ENCODE data around the gene HNMT.
"Not testable (repeated sequence)": the region's sequence is repeated elsewhere in the genome, so short reads cannot be mapped to it uniquely, and the experiment has no call there.

Gene HNMT

DNA sequence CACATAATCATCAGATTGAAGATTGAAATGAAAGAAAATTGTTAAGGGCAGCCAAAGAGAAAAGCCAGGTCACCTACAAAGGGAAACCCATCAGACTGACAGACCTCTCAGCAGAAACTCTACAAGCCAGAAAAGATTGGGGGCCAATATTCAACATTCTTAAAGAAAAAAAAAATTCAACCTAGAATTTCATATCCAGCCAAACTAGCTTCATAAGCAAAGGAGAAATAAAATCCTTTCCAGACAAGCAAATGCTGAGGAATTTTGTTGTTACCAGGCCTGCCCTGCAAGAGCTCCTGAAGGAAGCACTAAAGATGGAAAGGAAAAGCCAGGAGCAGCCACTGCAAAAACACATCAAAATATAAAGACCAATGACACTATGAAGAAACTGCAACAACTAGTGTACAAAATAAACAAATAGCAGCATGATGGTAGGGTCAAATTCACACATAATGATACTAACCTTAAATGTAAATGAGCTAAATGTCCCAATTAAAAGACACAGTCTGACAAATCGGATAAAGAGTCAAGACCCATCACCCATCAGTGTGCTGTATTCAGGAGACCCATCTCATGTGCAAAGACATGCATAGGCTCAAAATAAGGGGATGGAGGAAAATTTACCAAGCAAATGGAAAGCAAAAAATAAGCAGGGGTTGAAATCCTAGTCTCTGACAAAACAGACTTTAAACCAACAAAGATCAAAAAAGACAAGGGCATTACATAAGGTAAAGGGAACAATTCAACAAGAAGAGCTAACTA lies 29.6 kb downstream of the HNMT start:
- H3K27me3 ChIP-seq (ENCODE audit: control insufficient read depth in 1 of 2, insufficient read depth in 2 of 2, low read length in 2 of 2); H3K9me3 ChIP-seq (ENCODE audit: control insufficient read depth in 2 of 2, low read length in 2 of 2); H3K27ac ChIP-seq (ENCODE audit: low read length); H3K9ac ChIP-seq (ENCODE audit: low read length in 2 of 2); H3K4me1 ChIP-seq (ENCODE audit: control insufficient read depth, insufficient read depth, low read length); H3K4me3 ChIP-seq (ENCODE audit: low read length in 2 of 2): not testable (repeated sequence)
- peaks cover 10 to 12% of the 10 kb centered on the region in 2 donors for H3K36me3 ChIP-seq (ENCODE audit: control insufficient read depth in 2 of 2, insufficient read depth in 2 of 2, low read length in 2 of 2)

DNA sequence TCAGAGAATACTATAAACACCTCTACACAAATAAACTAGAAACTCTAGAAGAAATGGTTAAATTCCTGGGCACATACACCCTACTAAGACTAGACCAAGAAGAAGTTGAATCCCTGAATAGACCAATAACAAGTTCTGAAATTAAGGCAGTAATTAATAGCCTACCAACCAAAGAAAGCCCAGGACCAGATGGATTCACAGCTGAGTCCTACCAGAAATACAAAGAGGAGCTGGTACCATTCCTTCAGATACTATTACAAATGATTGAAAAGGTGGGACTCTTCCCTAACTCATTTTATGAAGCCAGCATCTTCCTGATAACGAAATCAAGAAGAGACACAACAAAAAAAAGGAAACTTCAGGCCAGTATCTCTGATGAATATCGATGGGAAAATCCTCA lies 31.1 kb downstream of the HNMT start:
- H3K4me1 ChIP-seq (ENCODE audit: control insufficient read depth, insufficient read depth, low read length); H3K36me3 ChIP-seq (ENCODE audit: control insufficient read depth in 2 of 2, insufficient read depth in 2 of 2, low read length in 2 of 2); H3K4me3 ChIP-seq (ENCODE audit: low read length in 2 of 2); H3K9me3 ChIP-seq (ENCODE audit: control insufficient read depth in 2 of 2, low read length in 2 of 2); H3K27ac ChIP-seq (ENCODE audit: low read length); H3K27me3 ChIP-seq (ENCODE audit: control insufficient read depth in 1 of 2, insufficient read depth in 2 of 2, low read length in 2 of 2); H3K9ac ChIP-seq (ENCODE audit: low read length in 2 of 2): not testable (repeated sequence)

DNA sequence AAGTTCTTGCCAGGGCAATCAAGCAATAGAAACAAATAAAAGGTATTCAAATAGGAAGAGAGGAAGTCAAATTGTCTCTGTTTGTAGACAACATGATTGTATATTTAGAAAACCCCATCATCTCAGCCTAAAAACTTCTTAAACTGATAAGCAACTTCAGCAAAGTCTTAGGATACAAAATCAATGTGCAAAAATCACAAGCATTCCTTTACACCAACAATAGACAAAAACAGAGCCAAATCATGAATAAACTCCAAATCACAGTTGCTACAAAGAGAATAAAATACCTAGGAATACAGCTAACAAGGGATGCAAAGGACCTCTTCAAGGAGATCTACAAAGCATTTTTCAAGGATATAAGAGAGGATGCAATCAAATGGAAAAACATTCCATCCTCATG lies 31.9 kb downstream of the HNMT start:
- not testable (repeated sequence) for H3K4me3 ChIP-seq (ENCODE audit: low read length in 2 of 2); H3K27ac ChIP-seq (ENCODE audit: low read length); H3K36me3 ChIP-seq (ENCODE audit: control insufficient read depth in 2 of 2, insufficient read depth in 2 of 2, low read length in 2 of 2); H3K9me3 ChIP-seq (ENCODE audit: control insufficient read depth in 2 of 2, low read length in 2 of 2); H3K9ac ChIP-seq (ENCODE audit: low read length in 2 of 2); H3K4me1 ChIP-seq (ENCODE audit: control insufficient read depth, insufficient read depth, low read length); H3K27me3 ChIP-seq (ENCODE audit: control insufficient read depth in 1 of 2, insufficient read depth in 2 of 2, low read length in 2 of 2)

DNA sequence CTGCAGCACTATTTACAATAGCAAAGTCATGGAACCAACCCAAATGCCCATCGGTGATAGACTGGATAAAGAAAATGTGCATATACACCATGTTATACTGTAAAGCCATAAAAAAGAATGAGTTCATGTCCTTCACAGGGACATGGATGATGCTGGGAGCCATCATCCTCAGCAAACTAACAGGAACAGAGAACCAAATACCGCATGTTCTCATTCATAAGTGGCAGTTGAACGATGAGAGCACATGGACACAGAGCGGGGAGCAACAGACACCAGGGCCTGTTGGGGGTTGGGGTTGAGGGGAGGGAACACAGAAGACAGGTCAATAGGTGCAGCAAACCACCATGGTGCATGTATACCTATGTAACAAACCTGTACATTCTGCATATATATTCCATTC lies 33.5 kb downstream of the HNMT start:
- Histone ChIP-seq H3K4me3 (ENCODE audit: low read length in 2 of 2) (no peak overlapping the region), H3K9me3 (ENCODE audit: control insufficient read depth in 2 of 2, low read length in 2 of 2) (no peaks in the 10 kb centered on the region), H3K27ac (ENCODE audit: low read length) (no peak overlapping the region), H3K4me1 (ENCODE audit: control insufficient read depth, insufficient read depth, low read length) (no peaks in the 10 kb centered on the region), H3K36me3 (ENCODE audit: control insufficient read depth in 2 of 2, insufficient read depth in 2 of 2, low read length in 2 of 2) (peaks cover under 1 to 8% of the 10 kb centered on the region in 2 donors), H3K9ac (ENCODE audit: low read length in 2 of 2) (no peak overlapping the region), H3K27me3 (ENCODE audit: control insufficient read depth in 1 of 2, insufficient read depth in 2 of 2, low read length in 2 of 2) (no peaks in the 10 kb centered on the region)

DNA sequence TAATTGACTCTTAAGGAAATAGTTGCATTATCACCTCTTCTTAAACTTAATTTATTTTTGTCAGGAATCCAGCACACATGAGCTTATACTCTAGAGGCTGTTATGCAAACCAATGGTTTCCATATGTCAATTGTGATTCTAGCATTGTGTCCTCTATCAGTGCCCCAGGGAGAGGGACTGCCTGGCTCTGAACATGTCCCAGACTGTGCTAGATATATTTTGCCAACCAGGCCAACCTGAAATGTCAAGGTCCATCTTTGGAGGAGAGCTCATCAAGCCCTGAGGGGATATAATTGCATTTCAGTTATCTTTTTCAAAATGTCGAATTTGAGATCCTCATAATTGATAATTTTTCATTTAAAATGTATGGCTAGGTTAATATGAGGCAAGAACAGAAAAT lies 34.2 kb downstream of the HNMT start:
- no peaks in the 10 kb centered on the region for H3K27me3 ChIP-seq (ENCODE audit: control insufficient read depth in 1 of 2, insufficient read depth in 2 of 2, low read length in 2 of 2)
- peaks cover 0 to 8% of the 10 kb centered on the region in 2 donors for H3K36me3 ChIP-seq (ENCODE audit: control insufficient read depth in 2 of 2, insufficient read depth in 2 of 2, low read length in 2 of 2)
- H3K9me3 ChIP-seq (ENCODE audit: control insufficient read depth in 2 of 2, low read length in 2 of 2), result no peaks in the 10 kb centered on the region
- H3K4me1 ChIP-seq (ENCODE audit: control insufficient read depth, insufficient read depth, low read length), result no peaks in the 10 kb centered on the region
- H3K27ac ChIP-seq (ENCODE audit: low read length), result no peak overlapping the region
- no peak overlapping the region for H3K4me3 ChIP-seq (ENCODE audit: low read length in 2 of 2)
- H3K9ac ChIP-seq (ENCODE audit: low read length in 2 of 2), result no peak overlapping the region

DNA sequence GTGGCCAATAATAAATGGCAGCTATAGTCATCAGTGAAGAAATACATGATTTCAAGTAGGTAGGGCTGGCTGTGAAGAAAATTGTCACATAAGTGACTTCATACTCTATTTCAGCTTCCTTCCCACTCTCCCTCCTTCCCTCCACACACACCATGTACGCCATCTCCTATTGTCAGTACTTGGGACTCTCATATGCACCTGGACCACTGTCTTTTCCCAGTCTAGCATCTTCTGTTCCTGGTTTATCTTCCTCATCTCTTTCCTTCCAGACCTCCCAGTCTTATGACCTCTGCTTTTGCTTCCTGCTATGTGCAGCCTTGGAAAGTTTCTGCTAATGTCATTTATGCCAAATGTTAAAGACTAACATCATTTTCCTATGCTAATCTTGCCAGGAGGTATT lies 35.0 kb downstream of the HNMT start:
- H3K9ac ChIP-seq (ENCODE audit: low read length in 2 of 2), result no peak overlapping the region
- peaks cover 0 to 8% of the 10 kb centered on the region in 2 donors for H3K36me3 ChIP-seq (ENCODE audit: control insufficient read depth in 2 of 2, insufficient read depth in 2 of 2, low read length in 2 of 2)
- no peaks in the 10 kb centered on the region for H3K27me3 ChIP-seq (ENCODE audit: control insufficient read depth in 1 of 2, insufficient read depth in 2 of 2, low read length in 2 of 2)
- H3K9me3 ChIP-seq (ENCODE audit: control insufficient read depth in 2 of 2, low read length in 2 of 2), result no peaks in the 10 kb centered on the region
- no peak overlapping the region for H3K27ac ChIP-seq (ENCODE audit: low read length)
- H3K4me1 ChIP-seq (ENCODE audit: control insufficient read depth, insufficient read depth, low read length), result no peaks in the 10 kb centered on the region
- H3K4me3 ChIP-seq (ENCODE audit: low read length in 2 of 2), result no peak overlapping the region

DNA sequence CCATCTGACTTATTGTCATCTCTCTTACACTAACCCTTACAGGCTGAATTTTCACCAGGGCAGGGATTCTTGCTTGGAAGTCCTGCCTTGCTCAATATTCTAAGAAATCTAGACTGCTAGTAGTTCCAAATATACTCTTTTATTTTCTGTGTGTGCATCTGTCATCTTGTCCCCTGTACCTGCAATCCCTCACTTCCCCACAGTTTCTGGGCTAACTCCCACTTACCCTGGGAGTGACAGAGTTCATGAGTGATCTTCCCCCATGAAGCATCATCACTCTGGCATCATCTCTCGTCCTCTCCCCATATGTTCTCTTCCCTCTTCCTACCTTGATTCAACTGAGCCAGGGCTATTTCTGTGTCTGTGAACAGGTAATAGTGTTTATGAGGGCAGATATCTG lies 35.7 kb downstream of the HNMT start:
- H3K4me1 ChIP-seq (ENCODE audit: control insufficient read depth, insufficient read depth, low read length), result no peaks in the 10 kb centered on the region
- no peak overlapping the region for H3K9ac ChIP-seq (ENCODE audit: low read length in 2 of 2)
- no peak overlapping the region for H3K4me3 ChIP-seq (ENCODE audit: low read length in 2 of 2)
- H3K36me3 ChIP-seq (ENCODE audit: control insufficient read depth in 2 of 2, insufficient read depth in 2 of 2, low read length in 2 of 2), result peaks cover 0 to 9% of the 10 kb centered on the region in 2 donors
- H3K27me3 ChIP-seq (ENCODE audit: control insufficient read depth in 1 of 2, insufficient read depth in 2 of 2, low read length in 2 of 2), result no peaks in the 10 kb centered on the region
- H3K27ac ChIP-seq (ENCODE audit: low read length), result no peak overlapping the region
- no peaks in the 10 kb centered on the region for H3K9me3 ChIP-seq (ENCODE audit: control insufficient read depth in 2 of 2, low read length in 2 of 2)

DNA sequence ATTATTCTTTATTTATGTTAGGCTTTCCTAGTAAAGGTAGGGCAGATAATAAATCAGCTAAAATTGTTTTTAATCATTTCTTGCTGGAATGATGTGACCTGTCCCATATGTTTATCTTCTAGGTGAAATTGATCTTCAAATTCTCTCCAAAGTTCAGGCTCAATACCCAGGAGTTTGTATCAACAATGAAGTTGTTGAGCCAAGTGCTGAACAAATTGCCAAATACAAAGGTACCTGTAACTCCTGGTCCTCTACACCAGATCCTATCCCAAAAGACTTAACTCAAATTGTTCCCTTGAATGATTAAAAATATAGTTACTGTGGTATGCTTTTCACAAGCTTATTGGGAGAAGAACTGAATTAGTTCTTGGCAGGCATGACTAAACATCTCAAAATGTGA lies 36.5 kb downstream of the HNMT start:
- no peaks in the 10 kb centered on the region for H3K9me3 ChIP-seq (ENCODE audit: control insufficient read depth in 2 of 2, low read length in 2 of 2)
- H3K27ac ChIP-seq (ENCODE audit: low read length), result no peak overlapping the region
- no peaks in the 10 kb centered on the region for H3K27me3 ChIP-seq (ENCODE audit: control insufficient read depth in 1 of 2, insufficient read depth in 2 of 2, low read length in 2 of 2)
- H3K9ac ChIP-seq (ENCODE audit: low read length in 2 of 2), result no peak overlapping the region
- H3K36me3 ChIP-seq (ENCODE audit: control insufficient read depth in 2 of 2, insufficient read depth in 2 of 2, low read length in 2 of 2), result peaks cover 0 to 12% of the 10 kb centered on the region in 2 donors
- H3K4me1 ChIP-seq (ENCODE audit: control insufficient read depth, insufficient read depth, low read length), result no peaks in the 10 kb centered on the region
- H3K4me3 ChIP-seq (ENCODE audit: low read length in 2 of 2), result no peak overlapping the region

DNA sequence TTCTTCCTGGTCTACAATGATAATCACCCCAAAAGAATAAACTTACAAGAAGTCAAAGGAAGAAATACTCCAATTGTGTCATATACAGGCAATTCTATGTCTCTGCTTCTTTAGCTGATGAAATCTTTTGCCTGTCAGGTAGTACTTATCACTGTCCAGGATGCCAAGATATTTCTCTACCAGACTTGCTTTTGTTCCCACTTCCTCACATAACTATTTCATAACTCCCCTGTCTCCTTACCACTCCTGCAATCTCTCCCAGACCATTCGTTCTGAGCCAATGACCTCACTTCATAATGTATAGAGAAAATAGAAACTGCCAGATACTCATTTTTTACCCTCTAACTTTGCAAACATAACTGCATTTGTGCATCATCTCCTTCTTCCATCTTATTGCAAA lies 39.1 kb downstream of the HNMT start:
- Histone ChIP-seq H3K27ac (ENCODE audit: low read length) (no peak overlapping the region), H3K9me3 (ENCODE audit: control insufficient read depth in 2 of 2, low read length in 2 of 2) (no peaks in the 10 kb centered on the region), H3K4me1 (ENCODE audit: control insufficient read depth, insufficient read depth, low read length) (no peaks in the 10 kb centered on the region), H3K4me3 (ENCODE audit: low read length in 2 of 2) (no peak overlapping the region), H3K9ac (ENCODE audit: low read length in 2 of 2) (no peak overlapping the region), H3K27me3 (ENCODE audit: control insufficient read depth in 1 of 2, insufficient read depth in 2 of 2, low read length in 2 of 2) (no peaks in the 10 kb centered on the region), H3K36me3 (ENCODE audit: control insufficient read depth in 2 of 2, insufficient read depth in 2 of 2, low read length in 2 of 2) (peaks cover 4 to 12% of the 10 kb centered on the region in 2 donors)

DNA sequence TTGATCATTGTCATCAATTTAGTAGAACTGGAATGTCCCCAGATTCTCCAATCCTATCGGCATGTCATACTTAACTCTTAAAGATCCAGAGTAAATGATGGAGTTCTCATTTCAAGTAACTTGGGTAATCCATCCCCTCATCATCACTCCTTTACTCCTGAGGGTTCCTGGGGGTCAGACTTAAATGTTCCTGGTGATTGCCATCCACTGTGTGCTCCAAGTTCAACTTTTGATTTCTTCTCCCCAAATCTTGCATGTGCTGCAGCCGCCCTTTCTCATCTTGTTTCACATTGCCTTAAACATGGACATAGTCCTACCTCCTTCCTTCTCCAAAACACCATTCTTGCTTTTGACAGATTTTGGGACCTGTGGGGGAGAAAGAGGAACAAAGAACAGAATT lies 43.2 kb downstream of the HNMT start:
- Histone ChIP-seq H3K9ac (ENCODE audit: low read length in 2 of 2) (no peak overlapping the region), H3K27ac (ENCODE audit: low read length) (no peak overlapping the region), H3K36me3 (ENCODE audit: control insufficient read depth in 2 of 2, insufficient read depth in 2 of 2, low read length in 2 of 2) (peaks cover 4 to 6% of the 10 kb centered on the region in 2 donors), H3K4me1 (ENCODE audit: control insufficient read depth, insufficient read depth, low read length) (no peaks in the 10 kb centered on the region), H3K27me3 (ENCODE audit: control insufficient read depth in 1 of 2, insufficient read depth in 2 of 2, low read length in 2 of 2) (no peaks in the 10 kb centered on the region), H3K9me3 (ENCODE audit: control insufficient read depth in 2 of 2, low read length in 2 of 2) (no peaks in the 10 kb centered on the region), H3K4me3 (ENCODE audit: low read length in 2 of 2) (no peak overlapping the region)

DNA sequence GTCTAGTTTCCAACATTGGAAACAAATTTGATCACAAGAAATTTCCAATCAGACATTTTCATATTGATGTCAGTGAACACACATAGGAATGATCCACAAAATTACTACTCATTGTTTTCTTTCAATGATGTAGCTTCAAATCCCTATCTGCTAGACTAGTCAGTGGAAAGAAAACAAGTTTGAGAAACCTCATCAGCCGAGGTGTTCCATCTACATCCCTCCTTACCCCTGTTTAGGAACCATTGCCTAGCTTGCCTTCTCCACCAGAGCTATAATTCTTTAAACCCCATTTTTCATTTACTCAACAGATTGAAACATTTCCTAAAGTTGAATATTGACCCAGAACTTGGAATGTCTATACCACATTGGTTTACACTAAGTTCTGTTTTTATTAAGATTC lies 45.3 kb downstream of the HNMT start:
- Histone ChIP-seq H3K27me3 (ENCODE audit: control insufficient read depth in 1 of 2, insufficient read depth in 2 of 2, low read length in 2 of 2) (no peaks in the 10 kb centered on the region), H3K27ac (ENCODE audit: low read length) (no peak overlapping the region), H3K4me3 (ENCODE audit: low read length in 2 of 2) (no peak overlapping the region), H3K4me1 (ENCODE audit: control insufficient read depth, insufficient read depth, low read length) (no peaks in the 10 kb centered on the region), H3K36me3 (ENCODE audit: control insufficient read depth in 2 of 2, insufficient read depth in 2 of 2, low read length in 2 of 2) (peaks cover 4 to 15% of the 10 kb centered on the region in 2 donors), H3K9ac (ENCODE audit: low read length in 2 of 2) (no peak overlapping the region), H3K9me3 (ENCODE audit: control insufficient read depth in 2 of 2, low read length in 2 of 2) (no peaks in the 10 kb centered on the region)

All from stomach smooth muscle (tissue), 2 donors.